Mesendoderm (in vitro differentiated cells): ENCODE results near the gene RIBC1.

ENCODE experiments used
- DNase-seq: peaks from one replicate; pipeline ENCODE4 v3.0.0; 2013
- H2AK5ac ChIP-seq: 2 replicates; pipeline ENCODE4 v1.6.1; 2013; ENCODE audit warnings: low read length, inconsistent platforms
- H2BK120ac ChIP-seq: 2 replicates; pipeline ENCODE4 v1.6.1; 2013; ENCODE audit warnings: low read depth, mild to moderate bottlenecking, low read length, moderate library complexity, mixed read lengths
- H2BK15ac ChIP-seq: replicated peaks from 2 replicates; pipeline ENCODE4 v1.6.1; 2013; ENCODE audit warnings: low read depth, mild to moderate bottlenecking, moderate library complexity
- H2BK5ac ChIP-seq: 2 replicates; pipeline ENCODE4 v1.6.1; 2013; ENCODE audit warnings: low read length, inconsistent platforms
- H3K18ac ChIP-seq: 2 replicates; pipeline ENCODE4 v1.6.1; 2013; ENCODE audit warnings: mild to moderate bottlenecking, low read length, mixed read lengths
- H3K23ac ChIP-seq: one replicate; pipeline ENCODE4 v1.6.1; 2013; ENCODE audit warnings: low read length
- H3K27ac ChIP-seq: 2 replicates; pipeline ENCODE4 v1.5.1; 2013; ENCODE audit warnings: low read depth, mild to moderate bottlenecking, inconsistent platforms, low read length, moderate library complexity
- H3K27me3 ChIP-seq: 2 replicates; pipeline ENCODE4 v1.6.1; 2013; ENCODE audit warnings: low read length, control low read depth, mild to moderate bottlenecking, inconsistent platforms; ENCODE audit not compliant: insufficient read depth, poor library complexity
- H3K36me3 ChIP-seq: 2 replicates; pipeline ENCODE4 v1.6.1; 2013; ENCODE audit warnings: low read length, inconsistent platforms; ENCODE audit not compliant: control insufficient read depth, insufficient read depth
- H3K4ac ChIP-seq: one replicate; pipeline ENCODE4 v1.6.1; 2013; ENCODE audit warnings: low read depth, mild to moderate bottlenecking, low read length, moderate library complexity
- H3K4me1 ChIP-seq: 2 replicates; pipeline ENCODE4 v1.6.1; 2013; ENCODE audit warnings: low read depth, low read length, inconsistent platforms; ENCODE audit not compliant: control insufficient read depth
- H3K4me2 ChIP-seq: 2 replicates; pipeline ENCODE4 v1.6.1; 2013; ENCODE audit warnings: low read length
- H3K4me3 ChIP-seq: 2 replicates; pipeline ENCODE4 v1.5.1; 2013; ENCODE audit warnings: mild to moderate bottlenecking, low read length
- H3K56ac ChIP-seq: one replicate; pipeline ENCODE4 v1.6.1; 2013; ENCODE audit warnings: low read length
- H3K79me1 ChIP-seq: 2 replicates; pipeline ENCODE4 v1.6.1; 2013; ENCODE audit warnings: low read length, inconsistent platforms
- H3K79me2 ChIP-seq: 2 replicates; pipeline ENCODE4 v1.6.1; 2013; ENCODE audit warnings: mild to moderate bottlenecking, low read length; ENCODE audit not compliant: control insufficient read depth, insufficient read depth
- H3K9ac ChIP-seq: 2 replicates; pipeline ENCODE4 v1.6.1; 2013; ENCODE audit warnings: low read length, inconsistent platforms
- H4K5ac ChIP-seq: one replicate; pipeline ENCODE4 v1.6.1; 2013; ENCODE audit warnings: low read length
- H4K8ac ChIP-seq: one replicate; pipeline ENCODE4 v1.6.1; 2013; ENCODE audit warnings: low read depth, mild to moderate bottlenecking, control low read depth, low read length, moderate library complexity
- WGBS: extraction: QIAGEN DNeasy Blood & Tissue Kit; methylation state at CpG from one replicate; pipeline ENCODE4 v1.1.7; 2013; ENCODE audit warnings: low lambda C conversion rate, missing lambda C conversion rate; ENCODE audit not compliant: insufficient coverage; ENCODE audit errors: extremely low coverage; 5-methylcytosine and 5-hydroxymethylcytosine counted together

RIBC1 gene

DNA sequence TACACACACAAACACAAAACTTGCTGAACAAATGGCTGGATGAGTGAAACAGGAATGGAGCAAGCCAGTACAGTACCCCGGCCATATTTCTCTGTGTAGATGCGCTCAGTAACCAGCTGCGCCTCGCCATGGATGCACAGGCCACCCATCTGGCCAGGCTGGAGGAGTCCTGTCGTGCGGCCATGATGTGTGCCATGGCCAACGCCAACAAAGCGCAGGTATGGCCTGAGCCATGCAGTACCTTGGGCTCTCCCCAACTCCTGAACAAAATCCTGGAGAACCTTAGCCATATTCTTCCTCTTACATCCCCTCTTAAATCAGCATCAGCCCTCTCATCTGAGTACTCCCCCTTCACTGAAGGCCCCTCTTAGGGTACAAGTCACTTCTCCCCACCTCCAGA lies 7.1 kb downstream of the RIBC1 start:
- H3K4me2 ChIP-seq: no peak overlapping the region
- WGBS: no CpG with 5 or more reads among the region's 8 CpGs
- no peak overlapping the region for H2AK5ac ChIP-seq
- no peak for DNase-seq
- no peak overlapping the region for H3K9ac ChIP-seq
- no peak overlapping the region for H4K5ac ChIP-seq
- H2BK15ac ChIP-seq: no peak overlapping the region
- H3K4me1 ChIP-seq: no peaks in the 10 kb centered on the region
- no peak overlapping the region for H2BK5ac ChIP-seq
- no peak overlapping the region for H4K8ac ChIP-seq
- H3K27ac ChIP-seq: no peak overlapping the region
- no peak overlapping the region for H2BK120ac ChIP-seq
- H3K4me3 ChIP-seq: no peak overlapping the region
- H3K23ac ChIP-seq: no peak overlapping the region
- no peaks in the 10 kb centered on the region for H3K79me1 ChIP-seq
- no peaks in the 10 kb centered on the region for H3K36me3 ChIP-seq
- no peak overlapping the region for H3K56ac ChIP-seq
- peaks cover 2% of the 10 kb centered on the region for H3K79me2 ChIP-seq
- H3K27me3 ChIP-seq: no peaks in the 10 kb centered on the region
- no peak overlapping the region for H3K4ac ChIP-seq
- H3K18ac ChIP-seq: no peak overlapping the region

DNA sequence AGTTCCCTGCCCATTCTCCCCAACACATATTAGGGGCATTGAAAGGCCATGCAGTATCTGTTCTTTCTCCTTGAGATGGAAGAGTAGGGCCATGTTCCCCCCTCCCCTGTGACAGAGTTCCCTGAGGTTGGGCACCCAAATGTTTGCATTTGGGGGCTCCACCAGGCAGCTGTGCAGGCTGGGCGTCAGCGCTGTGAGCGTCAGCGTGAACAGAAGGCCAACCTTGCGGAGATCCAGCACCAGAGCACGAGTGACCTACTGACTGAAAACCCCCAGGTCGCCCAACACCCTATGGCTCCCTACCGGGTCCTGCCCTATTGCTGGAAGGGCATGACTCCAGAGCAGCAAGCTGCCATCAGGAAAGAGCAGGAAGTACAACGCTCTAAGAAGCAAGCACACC lies 7.6 kb downstream of the RIBC1 start:
- H2BK120ac ChIP-seq: no peak overlapping the region
- H3K27me3 ChIP-seq: no peaks in the 10 kb centered on the region
- no peaks in the 10 kb centered on the region for H3K36me3 ChIP-seq
- H3K4me1 ChIP-seq: no peaks in the 10 kb centered on the region
- peaks cover 2% of the 10 kb centered on the region for H3K79me2 ChIP-seq
- no peak overlapping the region for H4K5ac ChIP-seq
- H3K4me2 ChIP-seq: no peak overlapping the region
- no peak overlapping the region for H3K23ac ChIP-seq
- no peak overlapping the region for H3K4me3 ChIP-seq
- no CpG with 5 or more reads among the region's 9 CpGs for WGBS
- H3K4ac ChIP-seq: no peak overlapping the region
- no peak overlapping the region for H2BK15ac ChIP-seq
- H2AK5ac ChIP-seq: no peak overlapping the region
- no peak for DNase-seq
- H4K8ac ChIP-seq: no peak overlapping the region
- no peak overlapping the region for H3K27ac ChIP-seq
- no peaks in the 10 kb centered on the region for H3K79me1 ChIP-seq
- H3K18ac ChIP-seq: no peak overlapping the region
- H3K9ac ChIP-seq: no peak overlapping the region
- H2BK5ac ChIP-seq: no peak overlapping the region
- no peak overlapping the region for H3K56ac ChIP-seq

DNA sequence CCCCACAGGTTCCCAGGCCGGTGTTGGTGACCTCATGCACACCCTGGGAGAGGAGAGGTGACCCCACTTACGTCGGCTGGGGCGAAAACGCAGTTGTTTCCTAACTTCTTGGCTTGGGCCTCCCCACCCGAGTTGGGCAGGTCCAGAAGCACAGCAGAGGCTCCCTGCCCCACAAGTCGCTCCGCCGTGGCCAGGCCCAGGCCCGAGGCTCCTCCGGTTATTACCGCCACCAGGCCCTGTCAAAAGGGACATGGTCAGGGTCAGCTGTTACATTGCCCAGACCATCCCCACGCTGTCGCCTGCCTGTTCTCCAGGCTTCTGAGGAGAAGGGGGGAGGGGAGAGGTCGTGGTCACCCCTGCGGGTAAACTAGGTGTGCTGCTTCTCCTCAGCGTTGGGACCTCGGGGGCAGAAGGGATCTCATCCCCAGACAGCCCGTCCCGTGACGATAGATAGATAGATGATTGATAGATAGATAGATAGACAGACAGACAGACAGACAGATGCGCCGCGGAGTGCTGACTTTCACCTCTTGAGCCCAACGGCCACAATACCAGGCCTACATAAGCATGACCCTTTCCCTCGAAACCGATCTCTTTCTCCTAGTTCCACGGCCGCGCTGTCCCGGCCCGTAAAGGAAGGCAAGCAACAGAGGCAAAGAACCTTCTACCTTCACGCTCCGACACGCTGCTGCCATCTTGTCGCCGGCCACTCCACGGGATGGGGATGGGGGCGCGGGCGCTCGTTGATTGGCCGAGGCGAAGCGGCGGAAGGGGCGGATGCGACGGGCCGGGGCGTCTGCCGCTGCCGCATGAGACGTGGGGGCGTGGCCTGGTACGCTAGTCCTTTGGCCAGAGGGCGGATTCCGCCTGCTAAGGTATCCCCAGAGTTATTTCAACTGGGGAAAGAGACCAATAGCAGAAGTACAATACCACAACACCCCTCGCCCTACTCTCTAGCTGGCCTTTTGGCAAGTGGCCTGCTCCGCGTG lies 11.3 kb downstream of the RIBC1 start, which contains the start of gene HSD17B10:
Gene HSD17B10, minus strand, starts transcription at position 720 of the 989 bp plus-strand sequence. Its CDS starts 25 bp downstream, at position 695.
- peak within 1 kb of the TSS; percentile 77 for H3K9ac ChIP-seq
- H3K27me3 ChIP-seq: no peaks in the 10 kb centered on the region
- no peak within 1 kb of the TSS for H2AK5ac ChIP-seq
- no peak within 1 kb of the TSS for H4K5ac ChIP-seq
- no peak within 1 kb of the TSS for H4K8ac ChIP-seq
- H2BK120ac ChIP-seq: no peak within 1 kb of the TSS
- H3K36me3 ChIP-seq: no peaks in the 10 kb centered on the region
- no peak within 1 kb of the TSS for H2BK15ac ChIP-seq
- DNase-seq: peak; percentile 90
- no peak within 1 kb of the TSS for H3K27ac ChIP-seq
- peaks cover 2% of the 10 kb centered on the region for H3K79me2 ChIP-seq
- no peak within 1 kb of the TSS for H3K18ac ChIP-seq
- WGBS: no CpG with 5 or more reads among the region's 61 CpGs
- H2BK5ac ChIP-seq: no peak within 1 kb of the TSS
- H3K4ac ChIP-seq: no peak within 1 kb of the TSS
- H3K56ac ChIP-seq: peak within 1 kb of the TSS; percentile 85
- no peaks in the 10 kb centered on the region for H3K79me1 ChIP-seq
- H3K4me1 ChIP-seq: no peaks in the 10 kb centered on the region
- H3K4me2 ChIP-seq: peak within 1 kb of the TSS; percentile 54
- H3K23ac ChIP-seq: no peak within 1 kb of the TSS
- peak within 1 kb of the TSS; percentile 76 for H3K4me3 ChIP-seq

DNA sequence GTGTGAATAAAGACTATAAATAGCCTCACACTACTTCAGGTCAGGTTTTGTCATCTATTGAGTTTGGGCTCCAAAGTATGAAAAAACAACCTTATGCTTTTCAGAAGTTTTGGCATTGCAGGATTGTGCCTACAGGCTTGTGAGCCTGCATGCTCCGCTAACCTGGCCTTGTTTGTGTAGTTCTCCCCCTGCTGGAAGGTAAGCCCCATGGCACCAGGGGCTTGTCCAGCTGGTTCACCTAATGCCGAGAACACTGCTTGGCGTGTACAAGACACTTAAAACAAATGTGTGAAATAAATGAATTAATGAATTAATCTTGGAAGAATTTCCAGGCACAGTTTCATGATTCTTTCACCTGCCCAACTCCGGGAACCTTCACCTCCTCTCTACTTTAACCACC lies 13.3 kb downstream of the RIBC1 start:
- Histone ChIP-seq H2BK5ac (no peak overlapping the region), H3K4ac (no peak overlapping the region), H3K18ac (no peak overlapping the region), H2BK15ac (no peak overlapping the region), H2AK5ac (no peak overlapping the region), H3K4me1 (no peaks in the 10 kb centered on the region), H3K27me3 (no peaks in the 10 kb centered on the region), H3K79me1 (no peaks in the 10 kb centered on the region), H3K27ac (no peak overlapping the region), H2BK120ac (no peak overlapping the region), H4K5ac (no peak overlapping the region), H3K56ac (no peak overlapping the region), H3K4me3 (no peak overlapping the region), H4K8ac (no peak overlapping the region), H3K36me3 (no peaks in the 10 kb centered on the region), H3K79me2 (peaks cover 2% of the 10 kb centered on the region), H3K4me2 (no peak overlapping the region), H3K9ac (no peak overlapping the region), H3K23ac (no peak overlapping the region)
- WGBS: no CpG with 5 or more reads among the region's 4 CpGs
- peak; percentile 70 for DNase-seq

DNA sequence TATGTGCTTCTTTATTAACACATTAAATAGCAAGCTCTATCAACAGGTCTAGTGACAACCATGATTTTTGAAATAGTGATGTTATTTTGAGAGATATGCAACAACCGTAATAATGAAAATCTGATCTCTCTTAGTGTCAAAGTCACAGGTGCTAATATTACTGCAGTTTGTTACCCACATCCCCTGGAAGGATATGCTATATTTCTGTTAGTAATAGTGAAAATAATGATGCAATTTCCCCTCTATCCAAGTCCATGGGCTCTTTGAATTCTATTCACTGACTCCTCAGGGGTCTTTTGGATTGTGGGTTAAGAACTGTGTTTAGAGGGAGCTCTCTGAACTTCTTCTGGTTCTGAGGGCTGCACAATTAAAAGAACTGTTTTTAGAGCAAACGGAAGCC lies 14.5 kb downstream of the RIBC1 start:
- no peak overlapping the region for H3K4me2 ChIP-seq
- no peak overlapping the region for H2BK5ac ChIP-seq
- no peak overlapping the region for H2BK15ac ChIP-seq
- H3K4me3 ChIP-seq: no peak overlapping the region
- no peak overlapping the region for H3K18ac ChIP-seq
- H4K5ac ChIP-seq: no peak overlapping the region
- H4K8ac ChIP-seq: no peak overlapping the region
- H2BK120ac ChIP-seq: no peak overlapping the region
- H2AK5ac ChIP-seq: no peak overlapping the region
- H3K79me1 ChIP-seq: no peaks in the 10 kb centered on the region
- no peaks in the 10 kb centered on the region for H3K27me3 ChIP-seq
- H3K4ac ChIP-seq: no peak overlapping the region
- no peaks in the 10 kb centered on the region for H3K4me1 ChIP-seq
- DNase-seq: no peak
- H3K36me3 ChIP-seq: no peaks in the 10 kb centered on the region
- H3K23ac ChIP-seq: no peak overlapping the region
- H3K56ac ChIP-seq: no peak overlapping the region
- H3K27ac ChIP-seq: no peak overlapping the region
- WGBS: no CpG with 5 or more reads among the region's 2 CpGs
- peaks cover 2% of the 10 kb centered on the region for H3K79me2 ChIP-seq
- H3K9ac ChIP-seq: no peak overlapping the region
